ENCODE results near the gene SERPINB2.
"Not testable (repeated sequence)": the region's sequence is repeated elsewhere in the genome, so short reads cannot be mapped to it uniquely, and the experiment has no call there.

Gene SERPINB2

GRCh38 chr18:63936932-63937393, 49.5 kb downstream of the SERPINB2 start:
- DNase-seq, result no peak

- no peak for DNase-seq
These were observed 52.5 kb downstream of the SERPINB2 start for GRCh38 chr18:63940008-63940407.

GRCh38 chr18:63940543-63941050, 53.1 kb downstream of the SERPINB2 start:
- not testable (repeated sequence) for DNase-seq

GRCh38 chr18:63947051-63947790, 59.7 kb downstream of the SERPINB2 start:
- DNase-seq, result no peak

GRCh38 chr18:63949068-63949737, 61.7 kb downstream of the SERPINB2 start, which contains the start of gene HMSD:
Gene HMSD, plus strand, starts transcription at chr18:63949301. Its CDS starts 4,155 bp downstream, at chr18:63953456.
- peak; percentile 52 for DNase-seq

GRCh38 chr18:63951302-63951705, 63.8 kb downstream of the SERPINB2 start:
- DNase-seq, result no peak

Measured in CD4-positive, alpha-beta T cell treated with Interleukin-6 for 4 hours (primary cell).